Gastrocnemius medialis (tissue), 4 donors: ENCODE results near the gene IGFN1.

ENCODE experiments used
- CTCF ChIP-seq, 5 experiments: fragments of 450-650 bp in 3 of 5; fragments of 200-600 bp in 2 of 5; sonication (generic) in 2 of 5; IDR thresholded peaks in 4 of 5; conservative IDR thresholded peaks in 1 of 5; 1 replicate in 4 of 5; 2 replicates in 1 of 5; pipeline ENCODE4 v1.5.1; 2016 to 2019; ENCODE audit warnings: antibody characterized with exemption in 5 of 5, mild to moderate bottlenecking in 3 of 5, moderate library complexity in 3 of 5
- POLR2A ChIP-seq, 2 donors: fragments of 450-650 bp; IDR thresholded peaks; one replicate each; pipeline ENCODE4 v1.6.1; 2017; ENCODE audit warnings: antibody characterized with exemption in 2 of 2, mild to moderate bottlenecking in 2 of 2, moderate library complexity in 2 of 2

GRCh38 chr1:201181726-201182125 is 8.9 kb upstream of the IGFN1 start:
- TF ChIP-seq POLR2A (IDR thresholded peaks at IDR 0.05), result no peak
- no peak for TF ChIP-seq CTCF (IDR thresholded peaks at IDR 0.05 in 4 of 5, conservative IDR thresholded peaks at IDR 0.05 in 1 of 5)
